Right atrium auricular region (tissue), 2 donors: ENCODE measurements around the gene APOA4. TPM values are rescaled to one million over a fixed set of nuclear protein-coding genes. Genes with fewer than 3 reads are reported as not detected.

ENCODE experiments used
- DNase-seq: peaks from one replicate; pipeline ENCODE4 v3.0.0-alpha.2; 2019; ENCODE audit warnings: low spot score
- H3K27ac ChIP-seq, 2 donors: fragments of 200-600 bp; sonication (generic); 1 replicate in 1 of 2; 2 replicates in 1 of 2; pipeline ENCODE4 v1.5.1; 2016 to 2019
- H3K27me3 ChIP-seq, 2 donors: fragments of 200-600 bp; sonication (generic); one replicate each; pipeline versions ENCODE4 v1.5.1 to v1.6.0; 2017 to 2019
- H3K36me3 ChIP-seq: fragments of 200-600 bp; sonication (generic); one replicate; pipeline ENCODE4 v1.5.1; 2016
- H3K4me1 ChIP-seq, 2 donors: fragments of 200-600 bp; sonication (generic); one replicate each; pipeline versions ENCODE4 v1.5.1 to v1.6.0; 2017 to 2019
- H3K4me3 ChIP-seq, 2 donors: fragments of 200-600 bp; sonication (generic); 1 replicate in 1 of 2; 2 replicates in 1 of 2; pipeline ENCODE4 v1.5.1; 2017 to 2019; ENCODE audit warnings: mild to moderate bottlenecking in 1 of 2, moderate library complexity in 1 of 2
- H3K9me3 ChIP-seq, 2 donors: fragments of 200-600 bp; sonication (generic); one replicate each; pipeline ENCODE4 v1.5.1; 2019
- CTCF ChIP-seq, 2 donors: fragments of 200-600 bp; sonication (generic); IDR thresholded peaks; one replicate each; pipeline ENCODE4 v1.5.1; 2019; ENCODE audit warnings: antibody characterized with exemption in 2 of 2
- total RNA-seq, 2 donors: library from RNA; depleted of rRNA; stranded (reverse); fragments of >200 nt; gene quantifications; one replicate each; pipeline ENCODE4 v1.1.0, GENCODE V29; 2016

APOA4 gene
- total RNA-seq, 2 donors from 2014 or later = not detected

DNA sequence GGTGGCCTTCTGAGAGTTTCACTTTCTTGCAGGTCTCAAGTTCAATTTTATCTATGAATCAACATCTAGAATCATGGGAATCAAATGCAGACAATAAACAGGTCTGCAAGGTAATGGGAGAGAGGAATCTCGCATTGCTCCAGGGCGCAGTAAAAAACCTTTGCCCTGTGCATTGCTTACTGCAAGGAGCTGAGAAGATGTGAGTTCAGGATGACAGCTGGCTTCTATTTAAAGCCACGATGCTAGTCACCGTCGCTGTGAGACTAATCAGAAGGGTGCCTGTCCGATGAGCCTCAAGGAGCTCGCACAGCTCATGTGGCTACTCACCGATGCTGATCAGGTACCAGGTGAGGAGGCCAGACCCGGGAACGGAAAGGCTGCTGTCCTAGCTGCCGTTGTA is 44.5 kb upstream of the APOA4 start:
- H3K4me3 ChIP-seq = no peak overlapping the region
- no peaks in the 10 kb centered on the region for H3K9me3 ChIP-seq
- H3K36me3 ChIP-seq = peaks cover 39% of the 10 kb centered on the region
- H3K4me1 ChIP-seq = peaks cover 0 to 30% of the 10 kb centered on the region in 2 donors
- H3K27me3 ChIP-seq = no peaks in the 10 kb centered on the region
- no peak for TF ChIP-seq CTCF (IDR thresholded peaks at IDR 0.05)
- no peak for DNase-seq
- H3K27ac ChIP-seq = peak overlapping the region in 1 of 2 donors; percentile 57

DNA sequence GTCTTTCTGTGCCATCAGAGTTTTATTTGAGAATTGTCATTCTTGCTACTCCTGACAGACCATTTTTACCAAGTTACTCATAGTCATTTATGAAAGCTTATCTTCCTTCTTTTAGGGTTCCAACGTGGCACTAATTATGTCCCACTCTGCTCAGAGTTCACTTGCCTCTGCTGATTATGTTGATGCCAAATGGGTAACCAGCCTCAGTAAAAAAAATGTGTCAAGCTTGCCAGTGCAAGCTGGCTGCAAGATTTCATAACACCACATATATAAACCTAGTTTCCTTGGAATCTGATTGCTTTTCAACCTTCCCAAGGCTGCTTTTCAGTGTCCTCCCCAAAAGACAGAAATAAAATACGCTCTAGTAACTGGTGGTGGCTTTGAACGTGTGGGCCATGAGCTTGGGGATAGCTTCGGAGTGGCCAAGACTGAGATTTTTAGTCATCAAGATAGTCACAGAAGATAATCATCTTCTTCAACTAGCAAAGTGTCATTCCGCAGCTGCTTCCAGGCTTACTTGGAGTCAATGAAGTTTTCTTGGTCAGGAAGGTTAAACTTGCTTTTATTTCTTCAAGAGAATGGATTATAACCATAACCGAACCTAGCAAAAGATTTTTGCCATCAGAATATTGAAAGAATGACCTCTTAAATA is 43.8 kb upstream of the APOA4 start:
- Histone ChIP-seq H3K4me3 (no peak overlapping the region), H3K27me3 (no peaks in the 10 kb centered on the region), H3K9me3 (no peaks in the 10 kb centered on the region), H3K36me3 (peaks cover 42% of the 10 kb centered on the region), H3K4me1 (peaks cover 0 to 26% of the 10 kb centered on the region in 2 donors), H3K27ac (peak overlapping the region in 1 of 2 donors; percentile 57)
- TF ChIP-seq CTCF (IDR thresholded peaks at IDR 0.05) = no peak
- no peak for DNase-seq

DNA sequence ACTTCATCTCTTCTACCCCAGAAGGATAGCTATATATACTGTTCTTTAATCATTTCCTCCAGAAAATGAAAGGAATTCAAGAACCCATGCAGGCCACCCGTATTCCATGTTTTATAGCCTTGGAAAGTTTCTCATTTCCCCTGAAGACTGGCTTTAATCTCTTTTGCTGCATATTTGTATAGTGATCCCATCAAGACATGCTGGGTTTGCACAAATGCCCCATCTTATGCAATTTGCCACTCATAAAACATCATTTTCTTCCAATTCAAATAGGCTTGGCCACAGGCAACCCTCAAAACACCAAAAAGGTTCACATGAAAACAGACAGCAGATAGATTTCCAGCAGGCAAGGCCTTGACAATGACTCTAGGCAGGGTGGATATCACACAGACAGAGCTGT is 42.6 kb upstream of the APOA4 start:
- H3K9me3 ChIP-seq = no peaks in the 10 kb centered on the region
- H3K27me3 ChIP-seq = no peaks in the 10 kb centered on the region
- DNase-seq = no peak
- no peak overlapping the region for H3K27ac ChIP-seq
- H3K4me1 ChIP-seq = peaks cover 0 to 19% of the 10 kb centered on the region in 2 donors
- peaks cover 54% of the 10 kb centered on the region for H3K36me3 ChIP-seq
- no peak for TF ChIP-seq CTCF (IDR thresholded peaks at IDR 0.05)
- no peak overlapping the region for H3K4me3 ChIP-seq

GRCh38 chr11:116864531-116864930 is 41.4 kb upstream of the APOA4 start:
- H3K9me3 ChIP-seq = no peaks in the 10 kb centered on the region
- no peaks in the 10 kb centered on the region for H3K27me3 ChIP-seq
- no peak overlapping the region for H3K4me3 ChIP-seq
- peaks cover 0 to 14% of the 10 kb centered on the region in 2 donors for H3K4me1 ChIP-seq
- TF ChIP-seq CTCF (IDR thresholded peaks at IDR 0.05) = no peak
- peaks cover 56% of the 10 kb centered on the region for H3K36me3 ChIP-seq
- DNase-seq = no peak
- H3K27ac ChIP-seq = no peak overlapping the region

GRCh38 chr11:116862951-116863350 is 39.8 kb upstream of the APOA4 start:
- Histone ChIP-seq H3K27ac (no peak overlapping the region), H3K4me1 (peaks cover 0 to 17% of the 10 kb centered on the region in 2 donors), H3K36me3 (peaks cover 64% of the 10 kb centered on the region), H3K4me3 (no peak overlapping the region), H3K27me3 (no peaks in the 10 kb centered on the region), H3K9me3 (no peaks in the 10 kb centered on the region)
- TF ChIP-seq CTCF (IDR thresholded peaks at IDR 0.05) = no peak
- no peak for DNase-seq

DNA sequence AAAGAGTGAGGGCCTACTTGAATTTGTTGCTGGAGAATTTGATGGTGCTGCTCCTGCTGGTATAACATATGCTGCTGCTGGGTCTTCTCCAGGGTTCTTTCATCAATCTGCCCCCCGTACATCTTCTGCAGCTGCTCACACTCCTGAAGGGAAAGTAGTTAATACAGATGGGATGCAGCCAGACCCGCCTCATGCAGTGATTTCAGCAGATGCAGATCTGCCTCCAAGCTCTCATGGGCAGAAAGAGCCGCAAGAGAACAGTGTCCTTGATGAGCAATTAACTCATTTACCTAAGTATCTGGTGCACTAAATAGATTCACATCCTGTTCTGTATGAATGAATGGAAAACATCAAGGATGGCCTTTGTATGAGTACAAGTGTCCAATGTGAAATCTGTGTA is 39.1 kb upstream of the APOA4 start:
- no peak overlapping the region for H3K4me3 ChIP-seq
- H3K27ac ChIP-seq = no peak overlapping the region
- H3K36me3 ChIP-seq = peaks cover 71% of the 10 kb centered on the region
- H3K27me3 ChIP-seq = no peaks in the 10 kb centered on the region
- no peaks in the 10 kb centered on the region for H3K9me3 ChIP-seq
- peaks cover 0 to 13% of the 10 kb centered on the region in 2 donors for H3K4me1 ChIP-seq
- DNase-seq = no peak
- TF ChIP-seq CTCF (IDR thresholded peaks at IDR 0.05) = no peak
